Measurements from ENCODE around the gene AK1.

AK1 gene

GRCh38 chr9:127875306-127875966 lies 2.0 kb downstream of the AK1 start:
- H3K27me3 ChIP-seq: no peaks in the 10 kb centered on the region
- peaks cover 0 to 55% (median 53%) of the 10 kb centered on the region in 4 donors for H3K4me1 ChIP-seq
- no peak for TF ChIP-seq CTCF (IDR thresholded peaks at IDR 0.05)
- no peak for DNase-seq
- intact Hi-C loops (cut with DNase I; ENCODE audit: low total_unique reads): no loop called here
- peak overlapping the region; percentile 76 to 81 for H3K27ac ChIP-seq
- no peak overlapping the region for H3K4me3 ChIP-seq
- H3K9me3 ChIP-seq: no peaks in the 10 kb centered on the region
- peaks cover 0 to 33% (median 22%) of the 10 kb centered on the region in 3 donors for H3K36me3 ChIP-seq

DNA sequence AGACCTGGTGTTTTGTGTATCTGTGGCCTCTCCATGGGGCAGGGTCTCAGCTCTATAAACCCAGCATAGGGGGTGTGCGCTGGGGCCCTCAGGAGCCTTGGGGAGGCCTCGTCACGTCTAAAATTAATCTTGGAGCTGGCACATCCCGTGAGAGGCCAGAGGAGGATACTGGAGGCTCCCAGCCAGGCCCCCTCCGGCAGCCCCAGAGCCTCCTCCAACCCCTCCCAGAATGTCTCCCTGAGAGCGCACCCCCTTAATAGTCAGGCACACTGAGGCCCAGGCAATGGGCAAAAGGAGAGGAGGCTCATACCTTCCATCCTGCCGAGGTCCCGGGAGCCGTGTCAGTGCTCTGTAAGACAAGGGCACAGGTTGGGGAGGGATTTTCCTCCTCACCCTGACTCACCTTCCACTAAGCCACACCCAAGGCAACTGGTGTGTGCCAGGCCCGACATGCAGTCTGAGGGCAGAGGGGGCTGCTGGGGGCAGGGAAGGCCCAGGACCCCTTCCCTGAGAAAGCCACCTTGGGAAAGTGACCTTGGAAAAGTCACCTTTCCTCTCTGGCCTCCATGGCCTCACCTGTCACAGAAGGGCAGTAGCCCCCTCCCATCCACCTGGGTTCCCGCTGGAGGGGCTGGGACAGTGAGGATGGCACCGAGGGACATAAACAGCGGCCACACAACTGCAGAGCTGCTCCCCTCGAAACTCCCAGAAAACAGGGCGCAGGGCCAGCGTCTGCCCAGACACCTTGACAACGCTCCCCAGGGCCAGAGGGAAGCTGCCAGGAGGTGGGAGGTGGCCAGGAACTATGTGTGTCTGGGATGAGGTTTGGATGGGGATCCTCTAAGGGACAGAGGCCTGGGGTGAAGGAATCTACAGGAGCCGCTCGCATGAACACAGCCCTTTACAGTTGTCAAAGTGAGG lies 2.9 kb downstream of the AK1 start:
- no peaks in the 10 kb centered on the region for H3K27me3 ChIP-seq
- no peaks in the 10 kb centered on the region for H3K9me3 ChIP-seq
- peak in 1 of 2 donors; percentile 72 for DNase-seq
- H3K27ac ChIP-seq: peak overlapping the region; percentile 76 to 81
- peaks cover 0 to 37% (median 23%) of the 10 kb centered on the region in 3 donors for H3K36me3 ChIP-seq
- intact Hi-C loops (cut with DNase I; ENCODE audit: low total_unique reads): loop anchor here (5.0 kb wide), 2 partner anchors 87 to 137 kb away; partner anchors contain the start of genes CDK9 and TOR2A
- peak overlapping the region; percentile 19 to 21 for H3K4me3 ChIP-seq
- H3K4me1 ChIP-seq: peaks cover 0 to 55% (median 53%) of the 10 kb centered on the region in 4 donors
- TF ChIP-seq CTCF (IDR thresholded peaks at IDR 0.05): no peak

DNA sequence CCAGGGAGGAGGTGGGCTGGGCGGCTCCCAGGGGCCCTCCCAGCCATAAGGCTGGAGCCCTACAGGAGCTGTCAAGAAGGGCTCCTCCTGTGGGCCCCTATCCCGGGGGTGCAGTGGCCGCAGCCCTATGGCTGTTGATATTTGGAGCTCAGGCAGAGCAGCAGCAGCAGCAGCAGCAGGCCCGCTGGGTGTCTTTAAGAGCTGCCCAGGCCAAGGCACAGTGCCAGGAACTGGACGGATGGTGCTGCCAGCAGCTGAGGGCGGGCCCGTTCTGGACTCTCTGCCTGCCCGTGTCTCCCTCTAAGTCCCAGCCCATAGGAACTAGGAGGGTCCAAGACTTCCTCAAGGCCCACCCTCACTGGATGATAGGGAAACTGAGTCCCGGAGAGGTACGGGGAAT lies 3.6 kb downstream of the AK1 start:
- peak overlapping the region; percentile 19 to 21 for H3K4me3 ChIP-seq
- peaks cover 0 to 42% (median 29%) of the 10 kb centered on the region in 3 donors for H3K36me3 ChIP-seq
- intact Hi-C loops (cut with DNase I; ENCODE audit: low total_unique reads): loop anchor here (5.0 kb wide), 2 partner anchors 87 to 137 kb away; partner anchors contain the start of genes CDK9 and TOR2A
- peak overlapping the region; percentile 76 to 81 for H3K27ac ChIP-seq
- DNase-seq: peak; percentile 85 to 95
- peaks cover 0 to 55% (median 53%) of the 10 kb centered on the region in 4 donors for H3K4me1 ChIP-seq
- no peak for TF ChIP-seq CTCF (IDR thresholded peaks at IDR 0.05)
- H3K27me3 ChIP-seq: no peaks in the 10 kb centered on the region
- H3K9me3 ChIP-seq: no peaks in the 10 kb centered on the region

- intact Hi-C loops (cut with DNase I; ENCODE audit: low total_unique reads): loop anchor here (5.0 kb wide), 2 partner anchors 86 to 136 kb away; partner anchors contain the start of genes CDK9 and TOR2A
- Histone ChIP-seq H3K4me1 (peaks cover 0 to 49% (median 49%) of the 10 kb centered on the region in 4 donors), H3K36me3 (peaks cover 0 to 49% (median 36%) of the 10 kb centered on the region in 3 donors), H3K4me3 (no peak overlapping the region), H3K27ac (peak overlapping the region; percentile 76 to 81), H3K27me3 (no peaks in the 10 kb centered on the region), H3K9me3 (no peaks in the 10 kb centered on the region)
- TF ChIP-seq CTCF (IDR thresholded peaks at IDR 0.05): no peak
- no peak for DNase-seq
These were observed 4.2 kb downstream of the AK1 start for GRCh38 chr9:127873223-127873691.

GRCh38 chr9:127872369-127873222 lies 4.9 kb downstream of the AK1 start:
- H3K27ac ChIP-seq: peak overlapping the region; percentile 76 to 81
- H3K36me3 ChIP-seq: peaks cover 6 to 55% (median 42%) of the 10 kb centered on the region in 3 donors

More at GRCh38 chr9:127872369-127873222, 4.9 kb downstream of the AK1 start:
- no peak for DNase-seq
- no peak for TF ChIP-seq CTCF (IDR thresholded peaks at IDR 0.05)
- no peaks in the 10 kb centered on the region for H3K27me3 ChIP-seq
- H3K4me3 ChIP-seq: no peak overlapping the region
- intact Hi-C loops (cut with DNase I; ENCODE audit: low total_unique reads): loop anchor here (5.0 kb wide), 2 partner anchors 85 to 135 kb away; partner anchors contain the start of genes CDK9 and TOR2A
- H3K4me1 ChIP-seq: peaks cover 0 to 44% (median 43%) of the 10 kb centered on the region in 4 donors
- H3K9me3 ChIP-seq: no peaks in the 10 kb centered on the region

All from tibial artery (tissue), 4 donors.